22Rv1 (cell line): ENCODE measurements around the gene TRAM2.

ENCODE experiments used
- H3K27ac ChIP-seq: fragments of 450-650 bp; 2 replicates; pipeline ENCODE4 v1.5.1; 2017
- CTCF ChIP-seq: fragments of 450-650 bp; IDR thresholded peaks from 2 replicates; pipeline ENCODE4 v1.5.1; 2017; ENCODE audit warnings: mild to moderate bottlenecking
- ZFX ChIP-seq: fragments of 450-650 bp; IDR thresholded peaks from 2 replicates; pipeline ENCODE4 v1.6.1; 2017; ENCODE audit warnings: antibody characterized with exemption, borderline replicate concordance

The TRAM2 gene

GRCh38 chr6:52576054-52576391 lies 837 bp downstream of the TRAM2 start:
- no peak overlapping the region for H3K27ac ChIP-seq
- TF ChIP-seq CTCF = no peak
- no peak for TF ChIP-seq ZFX

GRCh38 chr6:52575502-52575892 lies 1.4 kb downstream of the TRAM2 start:
- H3K27ac ChIP-seq = no peak overlapping the region
- TF ChIP-seq CTCF (no peak), ZFX (no peak)

- no peak overlapping the region for H3K27ac ChIP-seq
- TF ChIP-seq ZFX (no peak), CTCF (no peak)
These were observed 2.0 kb downstream of the TRAM2 start for GRCh38 chr6:52574709-52575501.

GRCh38 chr6:52573295-52573694 lies 3.6 kb downstream of the TRAM2 start:
- no peak for TF ChIP-seq ZFX
- TF ChIP-seq CTCF = no peak
- no peak overlapping the region for H3K27ac ChIP-seq

- no peak for TF ChIP-seq CTCF
- no peak overlapping the region for H3K27ac ChIP-seq
These were observed 4.3 kb downstream of the TRAM2 start for GRCh38 chr6:52572536-52572935.

- no peak overlapping the region for H3K27ac ChIP-seq
- no peak for TF ChIP-seq ZFX
- TF ChIP-seq CTCF = no peak
These were observed 5.6 kb downstream of the TRAM2 start for GRCh38 chr6:52571099-52571755.

GRCh38 chr6:52570291-52570700 lies 6.6 kb downstream of the TRAM2 start:
- no peak overlapping the region for H3K27ac ChIP-seq

More at GRCh38 chr6:52570291-52570700, 6.6 kb downstream of the TRAM2 start:
- no peak for TF ChIP-seq ZFX
- TF ChIP-seq CTCF = no peak
